Measurements from ENCODE around the gene GRIP1. TPM values are rescaled to one million over a fixed set of nuclear protein-coding genes. Genes with fewer than 3 reads are reported as not detected.

GRIP1 gene
- total RNA-seq, 1 donor from 2014 or later = not detected

DNA sequence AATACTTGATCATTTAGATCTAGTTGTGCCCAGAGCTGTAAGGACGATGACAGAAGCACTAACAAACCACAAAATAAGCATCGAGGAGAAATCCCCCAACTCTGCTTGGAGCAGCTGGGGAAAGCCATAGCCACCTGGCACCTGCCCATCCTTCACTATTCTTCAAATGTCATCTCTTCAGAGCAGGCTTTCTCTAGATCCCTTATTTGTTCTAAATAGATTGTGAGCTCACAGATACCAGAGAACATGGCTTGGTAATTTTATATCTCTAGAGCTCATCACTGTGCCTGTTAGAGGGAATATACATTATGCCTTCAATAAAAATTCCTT, 50.9 kb downstream of the GRIP1 start:
- no peaks in the 10 kb centered on the region for H3K4me1 Mint-ChIP-seq (ENCODE audit: low read depth)
- intact Hi-C loops (cut with micrococcal nuclease) = no loop called here
- H3K9me3 Mint-ChIP-seq = no peaks in the 10 kb centered on the region
- peaks cover 3% of the 10 kb centered on the region for H3K27me3 Mint-ChIP-seq (ENCODE audit: insufficient read depth)
- H3K4me3 Mint-ChIP-seq = no peak overlapping the region
- H3K36me3 Mint-ChIP-seq (ENCODE audit: low read depth) = no peaks in the 10 kb centered on the region
- no peak for DNase-seq (ENCODE audit: low spot score)
- no peak overlapping the region for H3K27ac Mint-ChIP-seq

DNA sequence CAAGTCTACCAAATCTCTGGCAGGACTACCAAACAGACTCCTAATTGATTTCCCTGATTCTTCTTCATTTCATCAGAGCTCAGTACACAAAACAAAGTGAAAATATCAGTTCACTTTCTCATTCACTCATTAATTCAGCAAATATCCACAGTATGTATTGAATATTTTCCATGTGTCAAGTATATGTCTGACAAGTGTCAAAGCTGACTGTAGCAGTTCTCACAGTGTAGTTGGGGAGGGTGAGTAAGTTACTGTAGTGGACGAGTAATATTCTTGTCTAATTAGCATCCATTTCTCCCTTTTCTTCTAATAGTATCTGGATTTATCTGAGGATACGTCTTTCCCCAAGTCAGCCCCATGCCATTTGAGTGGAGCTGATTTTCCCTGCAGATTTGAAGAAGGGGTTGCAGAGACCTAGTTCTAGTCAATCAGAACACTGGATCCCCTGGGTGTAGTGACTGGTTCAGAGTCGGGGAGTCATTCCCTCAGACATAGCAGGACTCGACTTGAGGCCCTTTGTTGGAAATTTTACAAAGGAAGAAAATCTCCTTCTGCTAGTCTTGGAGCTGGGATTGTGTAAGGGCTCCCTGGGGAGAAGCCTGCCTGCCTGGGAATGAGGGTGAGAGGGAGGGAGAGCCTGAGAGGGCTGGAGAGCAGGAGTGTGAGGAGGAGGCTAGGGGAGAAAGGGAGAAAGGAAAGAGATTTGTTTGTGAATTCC, 51.4 kb downstream of the GRIP1 start:
- H3K36me3 Mint-ChIP-seq (ENCODE audit: low read depth) = no peaks in the 10 kb centered on the region
- H3K9me3 Mint-ChIP-seq = no peaks in the 10 kb centered on the region
- intact Hi-C loops (cut with micrococcal nuclease) = no loop called here
- no peak overlapping the region for H3K27ac Mint-ChIP-seq
- H3K4me3 Mint-ChIP-seq = no peak overlapping the region
- H3K4me1 Mint-ChIP-seq (ENCODE audit: low read depth) = no peaks in the 10 kb centered on the region
- peaks cover 3% of the 10 kb centered on the region for H3K27me3 Mint-ChIP-seq (ENCODE audit: insufficient read depth)
- DNase-seq (ENCODE audit: low spot score) = no peak

DNA sequence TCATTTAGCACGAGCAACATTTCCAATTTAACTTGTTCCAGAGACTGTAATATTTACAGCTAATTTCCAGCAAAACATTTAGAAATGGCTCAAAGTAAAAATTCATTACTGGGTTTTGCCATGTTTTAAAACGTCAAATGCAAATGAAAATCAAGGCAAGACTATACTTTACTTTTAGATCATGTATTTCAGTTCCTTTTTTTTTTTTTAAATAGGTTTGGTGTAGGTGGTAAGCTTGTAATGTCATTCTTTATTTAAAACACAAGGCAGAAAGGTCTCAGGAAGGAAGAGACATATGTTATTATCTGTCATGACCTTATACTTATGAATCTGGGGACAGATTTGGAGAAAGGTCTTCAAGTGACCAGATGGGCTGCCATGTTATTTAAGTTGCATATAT, 54.1 kb downstream of the GRIP1 start:
- H3K9me3 Mint-ChIP-seq = no peaks in the 10 kb centered on the region
- H3K4me3 Mint-ChIP-seq = no peak overlapping the region
- H3K27me3 Mint-ChIP-seq (ENCODE audit: insufficient read depth) = peaks cover 7% of the 10 kb centered on the region
- no peaks in the 10 kb centered on the region for H3K4me1 Mint-ChIP-seq (ENCODE audit: low read depth)
- intact Hi-C loops (cut with micrococcal nuclease) = no loop called here
- no peak for DNase-seq (ENCODE audit: low spot score)
- H3K27ac Mint-ChIP-seq = no peak overlapping the region
- H3K36me3 Mint-ChIP-seq (ENCODE audit: low read depth) = no peaks in the 10 kb centered on the region

DNA sequence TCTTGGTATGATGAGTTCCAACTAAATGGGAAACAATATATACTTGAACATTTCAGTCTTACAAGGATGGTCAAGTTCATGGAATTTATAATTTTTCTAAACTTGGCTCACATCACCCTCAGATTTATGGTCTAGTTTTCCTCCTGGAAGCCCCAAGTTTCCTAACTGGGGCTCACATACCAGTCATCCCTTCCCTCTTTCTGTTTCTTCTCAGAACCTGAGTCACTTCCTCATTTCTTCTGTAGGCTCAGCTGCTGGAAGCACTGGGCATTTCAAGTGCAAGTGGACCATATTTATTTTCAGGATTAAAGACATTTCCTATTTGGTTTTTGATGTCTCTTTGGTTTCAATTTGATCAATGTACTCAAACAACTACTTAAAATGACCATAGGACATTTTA, 55.4 kb downstream of the GRIP1 start:
- intact Hi-C loops (cut with micrococcal nuclease) = no loop called here
- no peaks in the 10 kb centered on the region for H3K36me3 Mint-ChIP-seq (ENCODE audit: low read depth)
- H3K4me1 Mint-ChIP-seq (ENCODE audit: low read depth) = no peaks in the 10 kb centered on the region
- no peak overlapping the region for H3K27ac Mint-ChIP-seq
- H3K4me3 Mint-ChIP-seq = no peak overlapping the region
- DNase-seq (ENCODE audit: low spot score) = no peak
- no peaks in the 10 kb centered on the region for H3K9me3 Mint-ChIP-seq
- peaks cover 7% of the 10 kb centered on the region for H3K27me3 Mint-ChIP-seq (ENCODE audit: insufficient read depth)

DNA sequence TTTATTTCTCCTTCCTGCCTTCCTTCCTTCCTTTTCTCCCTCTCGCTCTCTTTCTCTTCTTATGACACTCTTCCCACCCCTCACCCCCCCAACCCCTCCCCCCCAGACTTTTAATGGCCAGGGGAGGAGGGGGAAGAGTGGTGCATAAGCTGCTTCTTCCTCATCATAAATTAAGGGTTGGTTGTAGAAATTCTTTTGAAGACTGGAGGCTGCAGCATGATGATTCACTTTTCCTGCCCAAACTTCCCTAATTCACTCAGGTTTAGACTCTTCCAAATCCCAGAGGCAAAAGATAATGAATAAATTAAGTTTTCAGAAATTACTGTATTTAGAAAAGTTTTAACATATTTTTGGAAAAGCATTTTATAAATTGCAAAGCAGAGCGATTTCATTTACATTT, 58.2 kb downstream of the GRIP1 start:
- Mint-ChIP-seq H3K36me3 (ENCODE audit: low read depth) (no peaks in the 10 kb centered on the region), H3K4me1 (ENCODE audit: low read depth) (no peaks in the 10 kb centered on the region), H3K9me3 (no peaks in the 10 kb centered on the region), H3K27ac (no peak overlapping the region), H3K4me3 (no peak overlapping the region), H3K27me3 (ENCODE audit: insufficient read depth) (peaks cover 5% of the 10 kb centered on the region)
- DNase-seq (ENCODE audit: low spot score) = no peak
- intact Hi-C loops (cut with micrococcal nuclease) = no loop called here

DNA sequence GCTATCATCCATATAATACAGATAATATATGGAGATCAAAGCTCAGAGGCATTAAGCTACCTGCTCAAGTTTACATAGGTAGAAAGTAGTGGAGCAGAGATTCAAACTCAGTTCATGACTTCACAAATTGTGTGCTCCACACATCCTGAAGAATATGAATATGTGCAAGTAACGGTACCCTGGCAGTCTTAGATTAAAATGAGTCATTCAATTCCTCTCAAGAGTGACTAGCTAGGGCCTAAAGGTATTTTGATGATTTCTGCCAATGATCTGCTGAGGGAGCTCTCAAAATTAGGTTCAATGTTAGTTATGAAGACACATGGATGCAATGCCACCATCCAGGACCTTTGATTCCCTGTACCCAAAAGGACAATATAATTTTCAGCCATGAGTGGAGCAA, 58.9 kb downstream of the GRIP1 start:
- Mint-ChIP-seq H3K27ac (no peak overlapping the region), H3K4me1 (ENCODE audit: low read depth) (no peaks in the 10 kb centered on the region), H3K9me3 (no peaks in the 10 kb centered on the region), H3K27me3 (ENCODE audit: insufficient read depth) (peaks cover 5% of the 10 kb centered on the region), H3K36me3 (ENCODE audit: low read depth) (no peaks in the 10 kb centered on the region), H3K4me3 (no peak overlapping the region)
- DNase-seq (ENCODE audit: low spot score) = no peak
- intact Hi-C loops (cut with micrococcal nuclease) = no loop called here

DNA sequence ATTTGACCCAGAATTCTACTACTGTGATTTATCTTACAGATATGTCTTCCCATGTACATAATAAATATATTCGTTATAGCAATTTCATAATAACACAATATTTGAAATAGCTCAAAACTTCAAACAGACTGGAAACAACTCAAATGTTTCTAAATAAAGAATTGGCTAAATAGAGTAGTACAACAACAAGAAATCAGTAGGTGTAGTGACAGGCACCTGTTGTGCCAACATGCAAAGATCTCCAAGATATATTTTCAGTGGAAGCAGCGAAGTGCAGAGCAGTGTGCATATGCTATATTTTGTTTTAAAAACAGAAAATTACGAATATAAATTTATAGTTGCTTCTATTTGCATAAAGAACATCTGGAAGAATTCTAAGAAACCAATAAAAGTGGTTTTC, 60.9 kb downstream of the GRIP1 start:
- Mint-ChIP-seq H3K9me3 (no peaks in the 10 kb centered on the region), H3K27ac (no peak overlapping the region), H3K4me3 (no peak overlapping the region), H3K4me1 (ENCODE audit: low read depth) (no peaks in the 10 kb centered on the region), H3K27me3 (ENCODE audit: insufficient read depth) (peaks cover 5% of the 10 kb centered on the region), H3K36me3 (ENCODE audit: low read depth) (no peaks in the 10 kb centered on the region)
- no peak for DNase-seq (ENCODE audit: low spot score)
- intact Hi-C loops (cut with micrococcal nuclease) = no loop called here

DNA sequence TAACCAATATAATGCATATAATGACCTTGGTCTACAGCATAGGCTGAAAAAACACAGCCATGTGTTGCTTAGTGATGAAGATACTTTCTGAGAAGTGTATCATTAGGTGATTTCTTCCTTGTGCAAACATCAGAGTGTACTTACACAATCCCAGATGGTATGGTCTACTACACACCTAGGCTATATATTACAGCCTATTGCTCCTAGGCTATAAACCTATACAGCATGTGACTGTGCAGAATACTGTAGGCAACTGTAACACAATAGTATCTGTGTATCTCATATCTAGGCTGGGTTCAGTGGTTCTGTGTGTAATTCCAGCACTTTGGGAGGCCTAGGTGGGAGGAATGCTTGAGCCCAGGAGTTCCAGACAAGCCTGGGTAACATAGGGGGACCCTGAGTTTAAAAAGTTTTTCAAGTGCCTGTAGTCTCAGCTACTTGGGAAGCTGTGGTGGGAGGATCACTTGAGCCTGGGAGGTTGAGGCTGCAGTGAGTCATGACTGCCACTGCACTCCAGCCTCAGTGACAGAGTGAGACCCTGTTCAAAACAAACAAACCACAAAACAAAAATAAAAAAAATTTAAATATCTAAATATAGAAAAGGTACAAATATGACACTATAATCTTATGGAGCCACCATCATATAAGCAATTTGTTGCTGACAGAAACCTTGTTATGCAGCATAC, 66.6 kb downstream of the GRIP1 start:
- Mint-ChIP-seq H3K36me3 (ENCODE audit: low read depth) (no peaks in the 10 kb centered on the region), H3K4me1 (ENCODE audit: low read depth) (no peaks in the 10 kb centered on the region), H3K27ac (no peak overlapping the region), H3K4me3 (no peak overlapping the region), H3K27me3 (ENCODE audit: insufficient read depth) (peaks cover 5% of the 10 kb centered on the region), H3K9me3 (no peaks in the 10 kb centered on the region)
- intact Hi-C loops (cut with micrococcal nuclease) = no loop called here
- DNase-seq (ENCODE audit: low spot score) = no peak

DNA sequence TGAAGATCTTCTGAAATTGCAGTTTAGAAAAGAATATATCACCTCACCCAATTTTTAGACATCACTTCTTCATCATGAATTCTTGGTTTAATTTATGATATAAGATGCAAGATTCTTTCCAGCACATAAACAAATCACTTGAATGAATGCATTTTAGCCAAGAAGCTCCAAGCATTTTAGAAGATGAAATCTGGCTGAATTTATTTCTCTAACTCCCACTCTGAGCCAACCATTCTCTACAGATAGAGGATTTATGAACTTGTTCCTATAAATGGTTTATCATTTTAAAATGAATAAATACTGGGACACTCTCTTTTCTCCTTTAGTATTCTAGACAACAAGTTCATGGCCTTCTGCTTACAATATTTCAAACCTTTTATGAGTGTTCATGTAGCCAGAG, 71.7 kb downstream of the GRIP1 start:
- DNase-seq (ENCODE audit: low spot score) = no peak
- Mint-ChIP-seq H3K27me3 (ENCODE audit: insufficient read depth) (peaks cover 5% of the 10 kb centered on the region), H3K4me3 (no peak overlapping the region), H3K9me3 (no peaks in the 10 kb centered on the region), H3K36me3 (ENCODE audit: low read depth) (no peaks in the 10 kb centered on the region), H3K27ac (no peak overlapping the region), H3K4me1 (ENCODE audit: low read depth) (no peaks in the 10 kb centered on the region)
- intact Hi-C loops (cut with micrococcal nuclease) = no loop called here

DNA sequence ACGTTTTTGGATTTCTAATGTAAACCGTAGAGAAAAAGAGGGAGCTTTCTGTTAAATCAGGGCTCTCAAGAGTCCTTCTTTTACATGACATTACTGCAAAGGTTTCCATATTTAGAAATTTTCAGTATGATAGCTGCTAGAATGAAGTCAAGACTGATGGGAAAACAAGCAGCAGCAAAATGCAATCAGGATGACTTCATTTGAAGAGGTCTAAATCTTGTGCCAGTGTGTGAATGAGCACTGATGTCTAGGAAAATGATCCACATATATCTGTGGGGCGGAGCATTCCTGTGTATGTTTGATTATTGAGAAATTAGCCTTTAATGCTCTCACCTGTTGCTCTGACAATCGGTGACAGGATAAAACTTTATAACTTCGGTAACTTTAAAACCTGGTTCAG, 73.6 kb downstream of the GRIP1 start:
- intact Hi-C loops (cut with micrococcal nuclease) = no loop called here
- Mint-ChIP-seq H3K36me3 (ENCODE audit: low read depth) (no peaks in the 10 kb centered on the region), H3K4me3 (no peak overlapping the region), H3K9me3 (no peaks in the 10 kb centered on the region), H3K27me3 (ENCODE audit: insufficient read depth) (peaks cover 5% of the 10 kb centered on the region), H3K27ac (no peak overlapping the region), H3K4me1 (ENCODE audit: low read depth) (no peaks in the 10 kb centered on the region)
- DNase-seq (ENCODE audit: low spot score) = no peak

DNA sequence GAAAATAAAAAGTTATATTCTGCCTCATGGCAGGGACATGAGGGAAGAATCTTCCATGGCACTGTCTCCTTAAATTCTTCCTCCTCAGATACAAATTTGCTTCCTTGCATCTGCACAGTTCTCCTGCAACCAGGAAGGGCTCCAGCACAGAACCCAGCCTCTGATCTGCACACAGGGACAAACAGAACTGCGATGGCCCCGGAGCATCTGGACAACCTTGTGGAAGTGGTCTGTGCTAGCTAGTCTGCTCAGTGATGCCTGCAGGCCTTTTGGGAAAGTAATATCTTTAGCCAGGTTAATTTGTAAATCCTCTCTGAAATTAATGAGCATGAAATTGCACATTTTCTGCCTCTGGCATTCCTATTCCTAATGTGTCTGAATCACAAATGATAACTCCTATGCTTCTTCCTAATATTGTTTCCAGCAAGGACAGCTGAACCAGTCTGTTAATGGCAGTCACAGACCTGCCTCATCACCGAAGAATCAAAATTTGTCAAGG, 74.8 kb downstream of the GRIP1 start:
- H3K4me3 Mint-ChIP-seq = no peak overlapping the region
- no peak for DNase-seq (ENCODE audit: low spot score)
- no peaks in the 10 kb centered on the region for H3K9me3 Mint-ChIP-seq
- H3K36me3 Mint-ChIP-seq (ENCODE audit: low read depth) = no peaks in the 10 kb centered on the region
- intact Hi-C loops (cut with micrococcal nuclease) = no loop called here
- H3K27me3 Mint-ChIP-seq (ENCODE audit: insufficient read depth) = peaks cover under 1% of the 10 kb centered on the region
- H3K27ac Mint-ChIP-seq = no peak overlapping the region
- H3K4me1 Mint-ChIP-seq (ENCODE audit: low read depth) = no peaks in the 10 kb centered on the region

DNA sequence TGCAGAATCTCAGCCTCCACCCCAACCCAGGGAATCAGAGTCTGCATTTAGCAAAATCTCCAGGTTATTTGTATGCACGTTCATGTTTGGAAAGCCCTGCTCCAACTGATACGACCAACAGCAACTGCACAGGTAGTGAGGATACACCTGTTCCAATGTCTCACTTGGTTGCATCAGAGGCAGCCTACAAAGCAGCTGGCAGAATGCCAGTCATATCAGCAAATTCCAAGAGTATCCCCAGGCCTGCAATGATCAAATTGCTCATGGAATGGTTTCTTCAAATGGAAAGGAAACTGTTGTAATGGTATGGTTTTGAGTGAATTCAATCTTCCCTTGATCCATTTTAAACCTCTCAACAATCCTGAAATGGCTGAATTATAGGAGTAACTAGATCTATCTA, 75.4 kb downstream of the GRIP1 start:
- no peaks in the 10 kb centered on the region for H3K4me1 Mint-ChIP-seq (ENCODE audit: low read depth)
- no peak overlapping the region for H3K4me3 Mint-ChIP-seq
- no peaks in the 10 kb centered on the region for H3K27me3 Mint-ChIP-seq (ENCODE audit: insufficient read depth)
- H3K9me3 Mint-ChIP-seq = no peaks in the 10 kb centered on the region
- no peak for DNase-seq (ENCODE audit: low spot score)
- intact Hi-C loops (cut with micrococcal nuclease) = no loop called here
- no peaks in the 10 kb centered on the region for H3K36me3 Mint-ChIP-seq (ENCODE audit: low read depth)
- H3K27ac Mint-ChIP-seq = no peak overlapping the region

DNA sequence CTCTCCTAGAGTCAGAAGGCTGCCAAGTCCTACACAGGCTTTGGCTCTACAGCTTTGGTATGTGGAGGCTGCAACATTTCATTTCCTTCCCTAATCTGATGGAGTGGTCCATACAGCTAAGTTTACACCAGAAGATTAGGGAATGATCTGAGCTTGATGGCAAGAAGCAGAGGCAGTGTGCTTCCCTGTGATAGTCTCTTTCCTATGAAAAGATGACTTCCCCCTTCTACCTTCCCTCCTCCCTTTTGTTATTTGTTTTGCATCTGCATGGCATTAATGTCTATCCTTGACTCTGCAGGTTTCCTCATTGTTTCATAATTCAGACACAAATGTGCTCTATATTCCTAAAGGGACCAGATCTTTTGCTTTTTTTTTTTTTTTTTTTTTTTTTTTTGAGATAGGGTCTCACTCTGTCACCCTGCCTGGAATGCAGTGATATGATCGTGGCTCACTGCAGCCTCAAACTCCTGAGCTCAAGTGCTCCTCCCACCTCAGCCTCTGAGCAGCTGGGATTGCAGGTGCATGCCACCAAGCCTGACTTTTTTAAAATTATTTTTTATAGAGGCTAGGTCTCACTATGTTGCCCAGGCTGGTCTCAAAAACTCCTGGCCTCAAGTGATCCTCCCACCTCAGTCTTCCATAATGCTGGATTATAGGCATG, 76.3 kb downstream of the GRIP1 start:
- Mint-ChIP-seq H3K4me3 (no peak overlapping the region), H3K27ac (no peak overlapping the region), H3K36me3 (ENCODE audit: low read depth) (no peaks in the 10 kb centered on the region), H3K4me1 (ENCODE audit: low read depth) (no peaks in the 10 kb centered on the region), H3K9me3 (no peaks in the 10 kb centered on the region), H3K27me3 (ENCODE audit: insufficient read depth) (no peaks in the 10 kb centered on the region)
- intact Hi-C loops (cut with micrococcal nuclease) = no loop called here
- DNase-seq (ENCODE audit: low spot score) = no peak

Data from activated T-helper 1 cell treated with anti-CD3 and anti-CD28 coated beads, Interleukin-12 subunit alpha, Interleukin-12 subunit beta, Interleukin-2, Interleukin-4 antibody, amounts not matched to agents 30 ng/mL and 10 ng/mL and 1 ng/mL, durations not matched to agents 14 hours and 24 hours and 36 hours (primary cell).